Stomach (tissue), 9 donors: ENCODE results near the gene CREBRF. TPM values are rescaled to one million over a fixed set of nuclear protein-coding genes. Genes with fewer than 3 reads are reported as not detected.

Experiments
- DNase-seq, 2 donors: peaks; one replicate each; pipeline versions ENCODE4 v3.0.0 to v3.0.0-alpha.2; 2013 to 2019
- H3K27ac ChIP-seq, 5 donors: fragments of 200-600 bp in 4 of 5; sonication (generic) in 4 of 5; one replicate each; pipeline ENCODE4 v1.5.1; 2013 to 2019; ENCODE audit warnings: mild to moderate bottlenecking in 1 of 5, moderate library complexity in 1 of 5
- H3K27me3 ChIP-seq, 3 donors: fragments of 200-600 bp; sonication (generic); one replicate each; pipeline ENCODE4 v1.5.1; 2017 to 2019; ENCODE audit warnings: mixed run types in 1 of 3
- H3K36me3 ChIP-seq, 4 donors: fragments of 200-600 bp; sonication (generic); 1 replicate in 3 of 4; 2 replicates in 1 of 4; pipeline ENCODE4 v1.5.1; 2016 to 2019
- H3K4me1 ChIP-seq, 4 donors: fragments of 200-600 bp; sonication (generic); one replicate each; pipeline ENCODE4 v1.5.1; 2016 to 2019
- H3K4me3 ChIP-seq, 4 donors: fragments of 200-600 bp; sonication (generic) in 3 of 4; one replicate each; pipeline ENCODE4 v1.5.1; 2016 to 2019; ENCODE audit warnings: mild to moderate bottlenecking in 1 of 4
- H3K9me3 ChIP-seq, 4 donors: fragments of 200-600 bp; sonication (generic); one replicate each; pipeline ENCODE4 v1.5.1; 2016 to 2019
- CTCF ChIP-seq, 7 experiments: fragments of 450-650 bp in 4 of 7; fragments of 200-600 bp in 3 of 7; sonication (generic) in 3 of 7; IDR thresholded peaks; one replicate each; pipeline ENCODE4 v1.5.1; 2016 to 2019; ENCODE audit warnings: antibody characterized with exemption in 7 of 7, control low read depth in 2 of 7, mild to moderate bottlenecking in 1 of 7
- EP300 ChIP-seq: sonication (generic); formaldehyde crosslinking; IDR thresholded peaks from one replicate; pipeline ENCODE4 v1.6.1; 2017; ENCODE audit warnings: antibody characterized with exemption
- POLR2A ChIP-seq, 4 donors: fragments of 450-650 bp; IDR thresholded peaks; one replicate each; pipeline ENCODE4 v1.6.1; 2016; ENCODE audit warnings: antibody characterized with exemption in 4 of 4, control low read depth in 2 of 4, mild to moderate bottlenecking in 1 of 4, moderate library complexity in 1 of 4
- POLR2AphosphoS5 ChIP-seq, 3 donors: sonication (generic); formaldehyde crosslinking; IDR thresholded peaks; one replicate each; pipeline ENCODE4 v1.6.1; 2016; ENCODE audit warnings: antibody characterized with exemption in 3 of 3
- WGBS, 5 donors: extraction: QIAGEN DNeasy Blood & Tissue Kit in 3 of 5; methylation state at CpG; one replicate each; pipeline versions ENCODE4 v1.1.5 to v1.1.7; 2013 to 2018; 5-methylcytosine and 5-hydroxymethylcytosine counted together
- intact Hi-C: fragments of 100-400 bp; cut with DNase I; formaldehyde crosslinking; loops from one replicate; pipeline ENCODE4 v1.15.1; 2023; ENCODE audit warnings: low total_unique reads
- polyA plus RNA-seq, 3 donors: library from polyadenylated mRNA; stranded (reverse); fragments of 200-250 nt; gene quantifications; one replicate each; pipeline ENCODE4 v1.2.3, GENCODE V29; 2013
- total RNA-seq, 5 donors: library from RNA; depleted of rRNA; stranded (reverse); fragments of >200 nt; gene quantifications; one replicate each; pipeline versions ENCODE4 v1.1.0 to v1.2.3, GENCODE V29; 2014 to 2016
- donor health status: healthy with polysubstance abuse.
- donor health status: Bipolar disorder and iron deficiency.
- donor health status: healthy.

CREBRF gene
- total and polyA plus RNA-seq, 8 donors, result 3.2 to 42.3 (median 20.4) TPM

GRCh38 chr5:173055042-173055721 lies 970 bp upstream of the CREBRF start:
- peak overlapping the region in 4 of 5 donors; percentile 96 to 100 (median 98) for H3K27ac ChIP-seq
- H3K4me1 ChIP-seq, result peaks cover 13 to 39% (median 31%) of the 10 kb centered on the region in 4 donors
- H3K27me3 ChIP-seq, result no peaks in the 10 kb centered on the region
- H3K9me3 ChIP-seq, result no peaks in the 10 kb centered on the region
- 15 to 24% (median 18%) methylated on average over 10 of the region's 10 CpGs for WGBS, 5 donors
- H3K4me3 ChIP-seq, result peak overlapping the region; percentile 96 to 100 (median 100)
- H3K36me3 ChIP-seq, result peaks cover 0 to 7% (median 0%) of the 10 kb centered on the region in 4 donors
- TF ChIP-seq EP300, result no peak
- no peak for TF ChIP-seq POLR2AphosphoS5 (IDR thresholded peaks at IDR 0.05)
- TF ChIP-seq CTCF (IDR thresholded peaks at IDR 0.05), result no peak
- no peak for TF ChIP-seq POLR2A (IDR thresholded peaks at IDR 0.05)
- DNase-seq, result no peak
- intact Hi-C loops, result loop anchor here (10.0 kb wide), 1 partner anchor 70 kb away; the partner anchor contains the start of gene ATP6V0E1

GRCh38 chr5:173055722-173055982 lies 500 bp upstream of the CREBRF start:
- Histone ChIP-seq H3K4me1 (peaks cover 13 to 42% (median 33%) of the 10 kb centered on the region in 4 donors), H3K27ac (peak overlapping the region; percentile 25 to 100 (median 98)), H3K9me3 (no peaks in the 10 kb centered on the region), H3K4me3 (peak overlapping the region; percentile 96 to 100 (median 100)), H3K36me3 (peaks cover 0 to 9% (median 0%) of the 10 kb centered on the region in 4 donors), H3K27me3 (no peaks in the 10 kb centered on the region)
- no peak for DNase-seq
- TF ChIP-seq POLR2AphosphoS5 (IDR thresholded peaks at IDR 0.05) (no peak), CTCF (IDR thresholded peaks at IDR 0.05) (no peak), EP300 (no peak), POLR2A (IDR thresholded peaks at IDR 0.05) (no peak)
- intact Hi-C loops, result loop anchor here (10.0 kb wide), 1 partner anchor 71 kb away; the partner anchor contains the start of gene ATP6V0E1
- WGBS, 5 donors, result 0 to 2% (median 2%) methylated on average over 11 of the region's 11 CpGs

- intact Hi-C loops, result loop anchor here (10.0 kb wide), 1 partner anchor 72 kb away; the partner anchor contains the start of gene ATP6V0E1
- H3K27ac ChIP-seq, result peak overlapping the region; percentile 96 to 100 (median 99)
- peaks cover 0 to 9% (median 0%) of the 10 kb centered on the region in 4 donors for H3K36me3 ChIP-seq
- TF ChIP-seq CTCF (IDR thresholded peaks at IDR 0.05) (no peak), POLR2A (IDR thresholded peaks at IDR 0.05) (no peak), POLR2AphosphoS5 (IDR thresholded peaks at IDR 0.05) (no peak)
- H3K4me1 ChIP-seq, result peaks cover 13 to 53% (median 38%) of the 10 kb centered on the region in 4 donors
- 0 to 2% (median 1%) methylated on average over 14 to 25 of the region's 27 CpGs for WGBS, 5 donors
- no peak for DNase-seq
- no peaks in the 10 kb centered on the region for H3K27me3 ChIP-seq
- H3K9me3 ChIP-seq, result no peaks in the 10 kb centered on the region
- H3K4me3 ChIP-seq, result peak overlapping the region; percentile 96 to 100 (median 100)
Measured at GRCh38 chr5:173056783-173057061, 570 bp downstream of the CREBRF start.

GRCh38 chr5:173057062-173057924 lies 1.1 kb downstream of the CREBRF start:
- 0 to 1% (median 1%) methylated on average over 33 to 38 of the region's 38 CpGs for WGBS, 5 donors
- DNase-seq, result peak; percentile 99 to 100
- TF ChIP-seq CTCF (IDR thresholded peaks at IDR 0.05), result peak in 2 of 7 experiments; percentile 26 to 32
- peak in 2 of 3 donors; percentile 40 for TF ChIP-seq POLR2AphosphoS5 (IDR thresholded peaks at IDR 0.05)
- TF ChIP-seq EP300, result no peak
- Histone ChIP-seq H3K9me3 (no peaks in the 10 kb centered on the region), H3K4me1 (peaks cover 13 to 59% (median 40%) of the 10 kb centered on the region in 4 donors), H3K36me3 (peaks cover 0 to 9% (median 0%) of the 10 kb centered on the region in 4 donors), H3K27me3 (no peaks in the 10 kb centered on the region), H3K27ac (peak overlapping the region; percentile 96 to 100 (median 99)), H3K4me3 (peak overlapping the region; percentile 96 to 100 (median 100))
- intact Hi-C loops, result loop anchor here (10.0 kb wide), 1 partner anchor 72 kb away; the partner anchor contains the start of gene ATP6V0E1
